PFSK-1 (cell line): ENCODE data around the gene MSL3B.

ENCODE experiments used
- FOXP2 ChIP-seq: optimal IDR thresholded peaks from 2 replicates; pipeline ENCODE3; 2011; ENCODE audit warnings: borderline replicate concordance, control low read depth, inconsistent platforms; ENCODE audit not compliant: insufficient read depth; ENCODE audit errors: extremely low read length, extremely low read depth
- POLR2AphosphoS5 ChIP-seq: IDR thresholded peaks from 2 replicates; pipeline ENCODE4 v1.6.1; 2012; ENCODE audit warnings: low read depth, mild to moderate bottlenecking, control low read depth, low read length, moderate library complexity
- REST ChIP-seq, 2 experiments: IDR thresholded peaks; 2 replicates each; pipeline versions ENCODE4 v1.6.1 to v1.8.0; 2011 to 2012; ENCODE audit warnings: low read depth in 2 of 2, low read length in 2 of 2, control low read depth in 1 of 2, inconsistent platforms in 1 of 2, mild to moderate bottlenecking in 1 of 2, moderate library complexity in 1 of 2; ENCODE audit not compliant: insufficient read depth in 1 of 2
- SIN3A ChIP-seq: IDR thresholded peaks from 2 replicates; pipeline ENCODE4 v1.6.1; 2012; ENCODE audit warnings: mild to moderate bottlenecking, low read length, moderate library complexity, borderline replicate concordance; ENCODE audit not compliant: insufficient read depth
- TAF1 ChIP-seq: IDR thresholded peaks from 2 replicates; pipeline ENCODE4 v1.6.1; 2012; ENCODE audit warnings: low read length, control low read depth, borderline replicate concordance; ENCODE audit not compliant: insufficient read depth

The MSL3B gene

GRCh38 chr2:233853353-233853752, 14.8 kb downstream of the MSL3B start:
- TF ChIP-seq SIN3A: no peak
- TF ChIP-seq FOXP2: no peak
- TF ChIP-seq REST (IDR thresholded peaks at IDR 0.05; ENCODE audit: insufficient read depth in 1 of 2, low read depth in 2 of 2, low read length in 2 of 2): no peak
- TF ChIP-seq TAF1: no peak
- TF ChIP-seq POLR2AphosphoS5: no peak

GRCh38 chr2:233852056-233852455, 16.1 kb downstream of the MSL3B start:
- no peak for TF ChIP-seq POLR2AphosphoS5
- no peak for TF ChIP-seq TAF1
- TF ChIP-seq FOXP2: no peak
- TF ChIP-seq REST (IDR thresholded peaks at IDR 0.05; ENCODE audit: insufficient read depth in 1 of 2, low read depth in 2 of 2, low read length in 2 of 2): no peak

GRCh38 chr2:233851169-233851568, 17.0 kb downstream of the MSL3B start:
- TF ChIP-seq SIN3A (no peak), TAF1 (no peak), REST (IDR thresholded peaks at IDR 0.05; ENCODE audit: insufficient read depth in 1 of 2, low read depth in 2 of 2, low read length in 2 of 2) (no peak), FOXP2 (no peak), POLR2AphosphoS5 (no peak)

GRCh38 chr2:233850745-233851144, 17.4 kb downstream of the MSL3B start:
- TF ChIP-seq TAF1 (no peak), SIN3A (no peak), FOXP2 (no peak), REST (IDR thresholded peaks at IDR 0.05; ENCODE audit: insufficient read depth in 1 of 2, low read depth in 2 of 2, low read length in 2 of 2) (no peak), POLR2AphosphoS5 (no peak)
